ENCODE data around the gene SWT1. TPM values are rescaled to one million over a fixed set of nuclear protein-coding genes. Genes with fewer than 3 reads are reported as not detected.
A peak's percentile ranks its signal among the peaks of the same experiment; 100 is the strongest.

The SWT1 gene
- polyA plus RNA-seq, 1 of the 3 experiments (the other 2 are of a cell fraction), result 1.1 TPM

DNA sequence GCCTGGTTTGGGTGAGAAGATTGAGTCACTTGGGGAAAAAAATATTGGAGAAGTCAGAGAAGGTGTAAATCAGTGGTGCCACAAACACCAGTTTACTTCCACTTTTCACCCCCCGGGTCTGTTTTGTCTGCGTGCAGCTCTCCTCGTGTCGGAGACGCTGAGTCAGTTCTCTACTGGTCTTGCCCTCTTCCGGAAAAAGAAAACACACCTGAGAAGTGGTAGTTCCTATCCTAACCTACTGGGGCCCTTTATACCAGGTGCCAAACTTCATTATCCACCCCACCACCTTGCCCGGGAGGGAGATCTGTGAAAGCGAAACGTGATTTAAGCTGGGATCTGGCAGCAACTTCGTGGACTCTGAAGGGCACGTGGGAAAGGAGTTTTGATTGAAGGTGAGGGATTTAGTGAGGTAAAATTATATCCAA, 160.9 kb downstream of the SWT1 start:
- TF ChIP-seq FOSL2 (IDR thresholded peaks at IDR 0.05; ENCODE audit: borderline replicate concordance, low read depth) (no peak), SIN3A (IDR thresholded peaks at IDR 0.05; ENCODE audit: borderline replicate concordance, low read depth, low read length) (no peak), JUND (IDR thresholded peaks at IDR 0.05) (no peak), TEAD4 (IDR thresholded peaks at IDR 0.05; ENCODE audit: borderline replicate concordance, insufficient read depth) (no peak), FOXM1 (IDR thresholded peaks at IDR 0.05; ENCODE audit: low read depth) (no peak), FOXJ3 (CRISPR knock-in tag; IDR thresholded peaks at IDR 0.05) (no peak), GABPA (IDR thresholded peaks at IDR 0.05; ENCODE audit: low read depth) (no peak), CHD2 (IDR thresholded peaks at IDR 0.05; ENCODE audit: low read length, partially characterized antibody) (no peak), EP300 (IDR thresholded peaks at IDR 0.05; ENCODE audit: borderline replicate concordance in 1 of 2, low read depth in 1 of 2, low read length in 1 of 2) (no peak), RXRA (IDR thresholded peaks at IDR 0.05; ENCODE audit: borderline replicate concordance, low read depth) (no peak), MEF2A (IDR thresholded peaks at IDR 0.05; ENCODE audit: borderline replicate concordance, low read depth) (no peak), RCOR1 (IDR thresholded peaks at IDR 0.05; ENCODE audit: low read length) (no peak)
- TF ChIP-seq, protein P1, sequence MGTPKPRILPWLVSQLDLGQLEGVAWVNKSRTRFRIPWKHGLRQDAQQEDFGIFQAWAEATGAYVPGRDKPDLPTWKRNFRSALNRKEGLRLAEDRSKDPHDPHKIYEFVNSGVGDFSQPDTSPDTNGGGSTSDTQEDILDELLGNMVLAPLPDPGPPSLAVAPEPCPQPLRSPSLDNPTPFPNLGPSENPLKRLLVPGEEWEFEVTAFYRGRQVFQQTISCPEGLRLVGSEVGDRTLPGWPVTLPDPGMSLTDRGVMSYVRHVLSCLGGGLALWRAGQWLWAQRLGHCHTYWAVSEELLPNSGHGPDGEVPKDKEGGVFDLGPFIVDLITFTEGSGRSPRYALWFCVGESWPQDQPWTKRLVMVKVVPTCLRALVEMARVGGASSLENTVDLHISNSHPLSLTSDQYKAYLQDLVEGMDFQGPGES (IDR thresholded peaks at IDR 0.05; ENCODE audit: low read depth, low read length), result no peak
- TF ChIP-seq, protein P2, sequence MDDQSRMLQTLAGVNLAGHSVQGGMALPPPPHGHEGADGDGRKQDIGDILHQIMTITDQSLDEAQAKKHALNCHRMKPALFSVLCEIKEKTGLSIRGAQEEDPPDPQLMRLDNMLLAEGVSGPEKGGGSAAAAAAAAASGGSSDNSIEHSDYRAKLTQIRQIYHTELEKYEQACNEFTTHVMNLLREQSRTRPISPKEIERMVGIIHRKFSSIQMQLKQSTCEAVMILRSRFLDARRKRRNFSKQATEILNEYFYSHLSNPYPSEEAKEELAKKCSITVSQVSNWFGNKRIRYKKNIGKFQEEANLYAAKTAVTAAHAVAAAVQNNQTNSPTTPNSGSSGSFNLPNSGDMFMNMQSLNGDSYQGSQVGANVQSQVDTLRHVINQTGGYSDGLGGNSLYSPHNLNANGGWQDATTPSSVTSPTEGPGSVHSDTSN (IDR thresholded peaks at IDR 0.05), result no peak
- TF ChIP-seq, protein P3, sequence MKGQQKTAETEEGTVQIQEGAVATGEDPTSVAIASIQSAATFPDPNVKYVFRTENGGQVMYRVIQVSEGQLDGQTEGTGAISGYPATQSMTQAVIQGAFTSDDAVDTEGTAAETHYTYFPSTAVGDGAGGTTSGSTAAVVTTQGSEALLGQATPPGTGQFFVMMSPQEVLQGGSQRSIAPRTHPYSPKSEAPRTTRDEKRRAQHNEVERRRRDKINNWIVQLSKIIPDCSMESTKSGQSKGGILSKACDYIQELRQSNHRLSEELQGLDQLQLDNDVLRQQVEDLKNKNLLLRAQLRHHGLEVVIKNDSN (IDR thresholded peaks at IDR 0.05; ENCODE audit: borderline replicate concordance, low read depth), result no peak
- TF ChIP-seq, protein P4, sequence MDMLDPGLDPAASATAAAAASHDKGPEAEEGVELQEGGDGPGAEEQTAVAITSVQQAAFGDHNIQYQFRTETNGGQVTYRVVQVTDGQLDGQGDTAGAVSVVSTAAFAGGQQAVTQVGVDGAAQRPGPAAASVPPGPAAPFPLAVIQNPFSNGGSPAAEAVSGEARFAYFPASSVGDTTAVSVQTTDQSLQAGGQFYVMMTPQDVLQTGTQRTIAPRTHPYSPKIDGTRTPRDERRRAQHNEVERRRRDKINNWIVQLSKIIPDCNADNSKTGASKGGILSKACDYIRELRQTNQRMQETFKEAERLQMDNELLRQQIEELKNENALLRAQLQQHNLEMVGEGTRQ (IDR thresholded peaks at IDR 0.05; ENCODE audit: borderline replicate concordance, low read depth, low read length), result no peak
- TF ChIP-seq, protein P5, sequence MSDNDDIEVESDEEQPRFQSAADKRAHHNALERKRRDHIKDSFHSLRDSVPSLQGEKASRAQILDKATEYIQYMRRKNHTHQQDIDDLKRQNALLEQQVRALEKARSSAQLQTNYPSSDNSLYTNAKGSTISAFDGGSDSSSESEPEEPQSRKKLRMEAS (IDR thresholded peaks at IDR 0.05; ENCODE audit: low read depth), result no peak
- TF ChIP-seq, protein P6, sequence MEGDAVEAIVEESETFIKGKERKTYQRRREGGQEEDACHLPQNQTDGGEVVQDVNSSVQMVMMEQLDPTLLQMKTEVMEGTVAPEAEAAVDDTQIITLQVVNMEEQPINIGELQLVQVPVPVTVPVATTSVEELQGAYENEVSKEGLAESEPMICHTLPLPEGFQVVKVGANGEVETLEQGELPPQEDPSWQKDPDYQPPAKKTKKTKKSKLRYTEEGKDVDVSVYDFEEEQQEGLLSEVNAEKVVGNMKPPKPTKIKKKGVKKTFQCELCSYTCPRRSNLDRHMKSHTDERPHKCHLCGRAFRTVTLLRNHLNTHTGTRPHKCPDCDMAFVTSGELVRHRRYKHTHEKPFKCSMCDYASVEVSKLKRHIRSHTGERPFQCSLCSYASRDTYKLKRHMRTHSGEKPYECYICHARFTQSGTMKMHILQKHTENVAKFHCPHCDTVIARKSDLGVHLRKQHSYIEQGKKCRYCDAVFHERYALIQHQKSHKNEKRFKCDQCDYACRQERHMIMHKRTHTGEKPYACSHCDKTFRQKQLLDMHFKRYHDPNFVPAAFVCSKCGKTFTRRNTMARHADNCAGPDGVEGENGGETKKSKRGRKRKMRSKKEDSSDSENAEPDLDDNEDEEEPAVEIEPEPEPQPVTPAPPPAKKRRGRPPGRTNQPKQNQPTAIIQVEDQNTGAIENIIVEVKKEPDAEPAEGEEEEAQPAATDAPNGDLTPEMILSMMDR (IDR thresholded peaks at IDR 0.05), result no peak
- peak overlapping the region; percentile 95 for H2AFZ ChIP-seq (ENCODE audit: low read depth)
- H3K9ac ChIP-seq, result peak overlapping the region; percentile 59; the same call in 1 of the 2 replicates
- H3K36me3 ChIP-seq (replicated peaks in 1 of 2; ENCODE audit: control insufficient read depth in 1 of 2, insufficient read depth in 2 of 2, low read length in 1 of 2), result peaks cover 0 to 2% of the 10 kb centered on the region in 2 experiments
- H3K4me2 ChIP-seq, result peak overlapping the region; percentile 82
- peaks cover 31% of the 10 kb centered on the region for H4K20me1 ChIP-seq (ENCODE audit: insufficient read depth)
- H3F3A ChIP-seq (replicated peaks; ENCODE audit: insufficient read depth), result no peaks in the 10 kb centered on the region
- H3K27ac ChIP-seq (ENCODE audit: low read depth in 2 of 2, low read length in 1 of 2), result peak overlapping the region; percentile 59 to 80; a peak in 3 of 4 replicates
- no peaks in the 10 kb centered on the region for H3K9me2 ChIP-seq
- H3K4me3 ChIP-seq (ENCODE audit: low read depth in 2 of 2, low read length in 1 of 2), result peak overlapping the region; percentile 92 to 98
- 62% methylated on average over 11 of the region's 11 CpGs for WGBS (ENCODE audit: low lambda C conversion rate)
- H3K9me3 ChIP-seq, result no peaks in the 10 kb centered on the region
- POLR2A ChIA-PET, result interaction anchor here (1.1 to 2.4 kb wide), 2 partner anchors 60 to 278 kb away, joined by 3 to 8 read pairs; no protein-coding TSS in a partner anchor
- peaks cover 14 to 26% of the 10 kb centered on the region in 2 experiments for H3K4me1 ChIP-seq (ENCODE audit: control insufficient read depth in 1 of 2, insufficient read depth in 2 of 2, low read depth in 1 of 2, low read length in 1 of 2)
- DNase-seq, result peak; percentile 34
- CTCF ChIA-PET, result interaction anchor here (0.7 to 1.3 kb wide), 2 partner anchors 249 to 363 kb away, joined by 3 read pairs; no protein-coding TSS in a partner anchor
- H3K27me3 ChIP-seq (ENCODE audit: insufficient read depth), result no peaks in the 10 kb centered on the region
- H3K79me2 ChIP-seq (ENCODE audit: insufficient read depth), result peaks cover 40% of the 10 kb centered on the region
